ENCODE results near the gene SLC22A31.

- no peak for TF ChIP-seq CTCF (IDR thresholded peaks at IDR 0.05; ENCODE audit: low read depth, low read length)
- no peak for TF ChIP-seq EZH2phosphoT487 (IDR thresholded peaks at IDR 0.05; ENCODE audit: low read depth)
These were observed 4.7 kb downstream of the SLC22A31 start for GRCh38 chr16:89195521-89196171.
